GM12878 (cell line): ENCODE data around the gene NOD1. TPM values are rescaled to one million over a fixed set of nuclear protein-coding genes. Genes with fewer than 3 reads are reported as not detected.

Experiments used
- ATAC-seq: fragments of 200-7000 bp; cut with Tn5 transposase; 3 replicates; pipeline ENCODE4 v1.9.1; 2020; ENCODE audit warnings: mild to moderate bottlenecking, moderate library complexity
- BruUV-seq: library from RNA; stranded (reverse); fragments of 400-500 nt; replicated peaks from 2 replicates; lab custom pipeline; 2021; lab: Mats Ljungman, UMichigan
- CTCF ChIA-PET: fragments of 300-600 bp; sonication (Branson Sonifier 250); formaldehyde crosslinking; extraction: SDS; loops from one replicate; lab custom pipeline; 2021; ENCODE audit warnings: inconsistent platforms; lab: Yijun Ruan, JAX
- POLR2A ChIA-PET: fragments of 350-600 bp; formaldehyde crosslinking; extraction: SDS; loops from one replicate; lab custom pipeline; 2021; ENCODE audit warnings: inconsistent platforms; lab: Charles Lee
- RAD21 ChIA-PET: fragments of 300-600 bp; sonication (Branson Sonifier 250); formaldehyde crosslinking; loops from one replicate; lab custom pipeline; 2023; ENCODE audit warnings: antibody characterized with exemption; ENCODE audit not compliant: unreplicated experiment; lab: Charles Lee
- SMC1A ChIA-PET: fragments of 300-600 bp; sonication (Branson Sonifier 250); formaldehyde crosslinking; loops from one replicate; lab custom pipeline; 2023; ENCODE audit not compliant: unreplicated experiment, uncharacterized antibody; lab: Charles Lee
- DNase-seq: peaks from one replicate; pipeline ENCODE4 v3.0.0-alpha.2; 2011; ENCODE audit warnings: low read depth, low spot score
- FAIRE-seq: peaks from 3 replicates; lab custom pipeline; 2011; peaks lifted over from hg19 to GRCh38; lab: Jason Lieb, UNC
- H2AFZ ChIP-seq: 2 replicates; pipeline ENCODE4 v1.6.0; 2011; ENCODE audit warnings: low read depth, low read length, control low read depth; ENCODE audit not compliant: control insufficient read depth
- H3K27ac ChIP-seq: 2 replicates; pipeline ENCODE4 v1.5.1; 2011; ENCODE audit warnings: control low read depth; ENCODE audit not compliant: control insufficient read depth, insufficient read depth
- H3K27me3 ChIP-seq, 2 experiments: replicated peaks in 1 of 2; 2 replicates each; pipeline versions ENCODE4 v1.6.0 to v1.6.1; 2011; ENCODE audit warnings: low read length in 1 of 2; ENCODE audit not compliant: control insufficient read depth in 2 of 2, insufficient read depth in 2 of 2
- H3K36me3 ChIP-seq, 2 experiments: 2 replicates each; pipeline ENCODE4 v1.5.1; 2011; ENCODE audit warnings: low read length in 1 of 2; ENCODE audit not compliant: control insufficient read depth in 2 of 2, insufficient read depth in 2 of 2
- H3K4me1 ChIP-seq: 2 replicates; pipeline ENCODE4 v1.6.1; 2011; ENCODE audit warnings: mild to moderate bottlenecking, low read length, moderate library complexity, mixed read lengths; ENCODE audit not compliant: control insufficient read depth, insufficient read depth
- H3K4me2 ChIP-seq: 2 replicates; pipeline ENCODE4 v1.6.0; 2011; ENCODE audit warnings: control low read depth; ENCODE audit not compliant: control insufficient read depth, insufficient read depth
- H3K4me3 ChIP-seq: fragments of 200-600 bp; sonication (generic); 2 replicates; pipeline ENCODE4 v1.5.1; 2016
- H3K79me2 ChIP-seq: 2 replicates; pipeline ENCODE4 v1.6.0; 2011; ENCODE audit warnings: low read length; ENCODE audit not compliant: control insufficient read depth, insufficient read depth
- H3K9ac ChIP-seq: 2 replicates; pipeline ENCODE4 v1.8.0; 2011; ENCODE audit warnings: low read length, control low read depth, mixed read lengths; ENCODE audit not compliant: control insufficient read depth, insufficient read depth
- H3K9me3 ChIP-seq: replicated peaks from 3 replicates; pipeline ENCODE4 v1.5.1; 2011; ENCODE audit warnings: mild to moderate bottlenecking, low read length; ENCODE audit not compliant: control insufficient read depth, insufficient read depth
- H4K20me1 ChIP-seq: 2 replicates; pipeline ENCODE4 v1.6.0; 2011; ENCODE audit not compliant: control insufficient read depth, insufficient read depth
- BRCA1 ChIP-seq: IDR thresholded peaks from 2 replicates; pipeline ENCODE4 v1.6.1; 2011; ENCODE audit warnings: low read depth, low read length, improper control_type of control experiment
- CHD1 ChIP-seq: IDR thresholded peaks from 2 replicates; pipeline ENCODE4 v1.6.1; 2012; ENCODE audit warnings: low read depth, low read length, improper control_type of control experiment
- CUX1 ChIP-seq: IDR thresholded peaks from 2 replicates; pipeline ENCODE4 v1.6.1; 2012; ENCODE audit warnings: improper control_type of control experiment, low read depth, low read length; ENCODE audit not compliant: insufficient replicate concordance
- IKZF2 ChIP-seq, 2 experiments: fragments of 450-650 bp; IDR thresholded peaks; 2 replicates each; pipeline ENCODE4 v1.6.1; 2017; ENCODE audit warnings: mild to moderate bottlenecking in 2 of 2, moderate library complexity in 2 of 2
- JUND ChIP-seq: IDR thresholded peaks from 2 replicates; pipeline ENCODE4 v1.6.1; 2012; ENCODE audit warnings: low read depth, mild to moderate bottlenecking, low read length, improper control_type of control experiment, moderate library complexity
- MYC ChIP-seq: IDR thresholded peaks from 2 replicates; pipeline ENCODE4 v1.6.1; 2011; ENCODE audit warnings: mild to moderate bottlenecking, low read length, moderate library complexity, inconsistent platforms; ENCODE audit not compliant: insufficient read depth, insufficient replicate concordance, insufficient read length, severe bottlenecking
- NR2C1 ChIP-seq: fragments of 450-650 bp; IDR thresholded peaks from 2 replicates; pipeline ENCODE4 v1.6.1; 2017; ENCODE audit warnings: antibody characterized with exemption, mild to moderate bottlenecking, moderate library complexity
- PKNOX1 ChIP-seq: fragments of 450-650 bp; IDR thresholded peaks from 2 replicates; pipeline ENCODE4 v1.6.1; 2016; ENCODE audit warnings: mild to moderate bottlenecking
- SMAD5 ChIP-seq: IDR thresholded peaks from 2 replicates; pipeline ENCODE4 v1.6.1; 2016; ENCODE audit warnings: antibody characterized with exemption, low read depth
- WGBS: methylation state at CpG from one replicate; pipeline ENCODE4 v1.1.6; 2016; ENCODE audit warnings: low lambda C conversion rate; ENCODE audit not compliant: insufficient replicate concordance, insufficient coverage; ENCODE audit errors: missing lambda C conversion rate; 5-methylcytosine and 5-hydroxymethylcytosine counted together
- in situ Hi-C: fragments of 300-500 bp; cut with MboI; formaldehyde crosslinking; loops from 9 replicates; pipeline ENCODE4 v1.14.3; 2018; ENCODE audit warnings: mixed read lengths
- intact Hi-C: fragments of 100-400 bp; cut with micrococcal nuclease; formaldehyde crosslinking; loops from one replicate; pipeline ENCODE4 v1.14.2; 2022; ENCODE audit not compliant: unreplicated experiment
- polyA plus RNA-seq, 11 experiments: library from polyadenylated mRNA; depleted of rRNA in 4 of 11; unstranded in 6 of 11; stranded (reverse) in 5 of 11; fragments of >200 nt; fragmentation: Nextera tagmentation in 4 of 11; fragmentation: Illumina TruSeq in 1 of 11; extraction: Ambion mirVana in 4 of 11; extraction: Trizol in 1 of 11; gene quantifications; 1 replicate in 1 of 11; 2 replicates in 10 of 11; pipeline versions ENCODE4 v1.2.1 to v1.2.3, GENCODE V29; 2011 to 2016; ENCODE audit warnings: inconsistent platforms in 2 of 11, missing spikeins in 2 of 11, low read depth in 1 of 11
- total RNA-seq, 4 experiments: library from RNA; depleted of rRNA in 3 of 4; stranded (reverse); fragments of >200 nt in 3 of 4; fragmentation: Illumina TruSeq in 1 of 4; extraction: Trizol in 1 of 4; gene quantifications; 2 replicates each; pipeline versions ENCODE4 v1.2.1 to v1.2.3, GENCODE V29; 2013 to 2021
- TF ChIP-seq, protein P1 (sequence below): IDR thresholded peaks from 2 replicates; pipeline ENCODE4 v1.6.1; 2011; ENCODE audit warnings: low read depth, mild to moderate bottlenecking, low read length, moderate library complexity, borderline replicate concordance; ENCODE audit errors: extremely low read depth
- TF ChIP-seq, protein P2 (sequence below): fragments of 450-650 bp; formaldehyde crosslinking; IDR thresholded peaks from 2 replicates; pipeline ENCODE4 v1.4.0; 2020; ENCODE audit warnings: mild to moderate bottlenecking, moderate library complexity
- TF ChIP-seq, protein P3 (sequence below): IDR thresholded peaks from 2 replicates; pipeline ENCODE4 v1.6.1; 2011; ENCODE audit warnings: borderline replicate concordance, low read depth, mild to moderate bottlenecking, moderate library complexity, mixed read lengths, low read length; ENCODE audit not compliant: insufficient read depth; ENCODE audit errors: extremely low read length

The NOD1 gene
- total and polyA plus RNA-seq, 10 of the 15 experiments (the other 5 are each of a cell fraction or from before 2014, with no cell fraction given), result 1.8 to 14.6 (median 8.9) TPM

- H3K4me3 ChIP-seq, result no peak overlapping the region
- no peak overlapping the region for H3K27ac ChIP-seq
- 95% methylated on average over 1 of the region's 1 CpG for WGBS
- in situ Hi-C loops (no loop called here), intact Hi-C loops (no loop called here)
- H3K9ac ChIP-seq, result no peak overlapping the region
- no peak for ATAC-seq
- H2AFZ ChIP-seq, result no peak overlapping the region
- no peaks in the 10 kb centered on the region for H3K79me2 ChIP-seq
- H3K36me3 ChIP-seq, result no peaks in the 10 kb centered on the region
- H3K4me1 ChIP-seq, result no peaks in the 10 kb centered on the region
- BruUV-seq, result no TSS peak
- no peaks in the 10 kb centered on the region for H3K27me3 ChIP-seq
- POLR2A ChIA-PET, result no interaction called here
- SMC1A ChIA-PET, result interaction anchor here (0.7 kb wide), 1 partner anchor 132 kb away, joined by 3 read pairs; no protein-coding TSS in a partner anchor
- H3K4me2 ChIP-seq, result no peak overlapping the region
- CTCF ChIA-PET, result interaction anchor here (1.2 kb wide), 1 partner anchor 101 kb away, joined by 3 read pairs; no protein-coding TSS in a partner anchor
- RAD21 ChIA-PET, result no interaction called here
- no peaks in the 10 kb centered on the region; the same call in 1 of the 3 replicates for H3K9me3 ChIP-seq
- DNase-seq, result no peak
- no peaks in the 10 kb centered on the region for H4K20me1 ChIP-seq
- no peak for FAIRE-seq
- TF ChIP-seq SMAD5 (no peak), BRCA1 (no peak), MYC (no peak), PKNOX1 (no peak), JUND (no peak), CHD1 (no peak), IKZF2 (IDR thresholded peaks at IDR 0.05) (no peak), CUX1 (no peak), NR2C1 (no peak)
- TF ChIP-seq, protein P1, sequence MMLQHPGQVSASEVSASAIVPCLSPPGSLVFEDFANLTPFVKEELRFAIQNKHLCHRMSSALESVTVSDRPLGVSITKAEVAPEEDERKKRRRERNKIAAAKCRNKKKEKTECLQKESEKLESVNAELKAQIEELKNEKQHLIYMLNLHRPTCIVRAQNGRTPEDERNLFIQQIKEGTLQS, result no peak
- TF ChIP-seq, protein P2, sequence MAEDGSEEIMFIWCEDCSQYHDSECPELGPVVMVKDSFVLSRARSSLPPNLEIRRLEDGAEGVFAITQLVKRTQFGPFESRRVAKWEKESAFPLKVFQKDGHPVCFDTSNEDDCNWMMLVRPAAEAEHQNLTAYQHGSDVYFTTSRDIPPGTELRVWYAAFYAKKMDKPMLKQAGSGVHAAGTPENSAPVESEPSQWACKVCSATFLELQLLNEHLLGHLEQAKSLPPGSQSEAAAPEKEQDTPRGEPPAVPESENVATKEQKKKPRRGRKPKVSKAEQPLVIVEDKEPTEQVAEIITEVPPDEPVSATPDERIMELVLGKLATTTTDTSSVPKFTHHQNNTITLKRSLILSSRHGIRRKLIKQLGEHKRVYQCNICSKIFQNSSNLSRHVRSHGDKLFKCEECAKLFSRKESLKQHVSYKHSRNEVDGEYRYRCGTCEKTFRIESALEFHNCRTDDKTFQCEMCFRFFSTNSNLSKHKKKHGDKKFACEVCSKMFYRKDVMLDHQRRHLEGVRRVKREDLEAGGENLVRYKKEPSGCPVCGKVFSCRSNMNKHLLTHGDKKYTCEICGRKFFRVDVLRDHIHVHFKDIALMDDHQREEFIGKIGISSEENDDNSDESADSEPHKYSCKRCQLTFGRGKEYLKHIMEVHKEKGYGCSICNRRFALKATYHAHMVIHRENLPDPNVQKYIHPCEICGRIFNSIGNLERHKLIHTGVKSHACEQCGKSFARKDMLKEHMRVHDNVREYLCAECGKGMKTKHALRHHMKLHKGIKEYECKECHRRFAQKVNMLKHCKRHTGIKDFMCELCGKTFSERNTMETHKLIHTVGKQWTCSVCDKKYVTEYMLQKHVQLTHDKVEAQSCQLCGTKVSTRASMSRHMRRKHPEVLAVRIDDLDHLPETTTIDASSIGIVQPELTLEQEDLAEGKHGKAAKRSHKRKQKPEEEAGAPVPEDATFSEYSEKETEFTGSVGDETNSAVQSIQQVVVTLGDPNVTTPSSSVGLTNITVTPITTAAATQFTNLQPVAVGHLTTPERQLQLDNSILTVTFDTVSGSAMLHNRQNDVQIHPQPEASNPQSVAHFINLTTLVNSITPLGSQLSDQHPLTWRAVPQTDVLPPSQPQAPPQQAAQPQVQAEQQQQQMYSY, result no peak
- TF ChIP-seq, protein P3, sequence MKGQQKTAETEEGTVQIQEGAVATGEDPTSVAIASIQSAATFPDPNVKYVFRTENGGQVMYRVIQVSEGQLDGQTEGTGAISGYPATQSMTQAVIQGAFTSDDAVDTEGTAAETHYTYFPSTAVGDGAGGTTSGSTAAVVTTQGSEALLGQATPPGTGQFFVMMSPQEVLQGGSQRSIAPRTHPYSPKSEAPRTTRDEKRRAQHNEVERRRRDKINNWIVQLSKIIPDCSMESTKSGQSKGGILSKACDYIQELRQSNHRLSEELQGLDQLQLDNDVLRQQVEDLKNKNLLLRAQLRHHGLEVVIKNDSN, result no peak
These were observed 100.3 kb downstream of the NOD1 start for GRCh38 chr7:30378275-30378674.
